ENCODE results near the gene CATSPERB.

DNA sequence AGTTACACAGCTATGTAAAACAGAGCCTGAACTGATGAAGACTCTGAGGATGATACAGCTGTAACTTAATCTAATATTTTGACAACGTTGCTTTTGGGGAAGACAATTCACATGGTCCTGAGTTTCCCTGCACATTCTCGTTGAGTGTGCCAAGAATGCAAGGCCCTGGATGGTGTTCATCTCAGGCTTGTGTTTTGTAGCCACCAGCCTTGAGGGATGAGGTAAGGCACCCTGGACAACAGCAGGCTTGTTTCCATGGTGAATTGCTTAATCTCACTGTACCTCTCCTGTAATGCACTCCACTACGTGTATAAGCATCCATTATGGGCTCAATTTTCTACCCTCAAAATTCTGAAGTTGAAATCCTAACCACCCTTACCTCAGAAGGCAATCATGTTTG is 2.1 kb downstream of the CATSPERB start:
- no peak for TF ChIP-seq EP300 (IDR thresholded peaks at IDR 0.05; ENCODE audit: low read depth)
- TF ChIP-seq CTCF (IDR thresholded peaks at IDR 0.05): no peak
- TF ChIP-seq POLR2A (IDR thresholded peaks at IDR 0.05): no peak
- no peak for TF ChIP-seq POLR2AphosphoS5 (IDR thresholded peaks at IDR 0.05)

Data from transverse colon (tissue), 4 donors.